Stomach (tissue), 4 donors: ENCODE results near the gene ART1.

Source experiments
- EP300 ChIP-seq: sonication (generic); formaldehyde crosslinking; IDR thresholded peaks from one replicate; pipeline ENCODE4 v1.6.1; 2017; ENCODE audit warnings: antibody characterized with exemption
- POLR2A ChIP-seq, 4 donors: fragments of 450-650 bp; IDR thresholded peaks; one replicate each; pipeline ENCODE4 v1.6.1; 2016; ENCODE audit warnings: antibody characterized with exemption in 4 of 4, control low read depth in 2 of 4, mild to moderate bottlenecking in 1 of 4, moderate library complexity in 1 of 4
- POLR2AphosphoS5 ChIP-seq, 3 donors: sonication (generic); formaldehyde crosslinking; IDR thresholded peaks; one replicate each; pipeline ENCODE4 v1.6.1; 2016; ENCODE audit warnings: antibody characterized with exemption in 3 of 3
- TF ChIP-seq, protein P1 (sequence below), 7 experiments: fragments of 450-650 bp in 4 of 7; fragments of 200-600 bp in 3 of 7; sonication (generic) in 3 of 7; IDR thresholded peaks; one replicate each; pipeline ENCODE4 v1.5.1; 2016 to 2019; ENCODE audit warnings: antibody characterized with exemption in 7 of 7, control low read depth in 2 of 7, mild to moderate bottlenecking in 1 of 7

- no peak for TF ChIP-seq EP300
- TF ChIP-seq, protein P1, sequence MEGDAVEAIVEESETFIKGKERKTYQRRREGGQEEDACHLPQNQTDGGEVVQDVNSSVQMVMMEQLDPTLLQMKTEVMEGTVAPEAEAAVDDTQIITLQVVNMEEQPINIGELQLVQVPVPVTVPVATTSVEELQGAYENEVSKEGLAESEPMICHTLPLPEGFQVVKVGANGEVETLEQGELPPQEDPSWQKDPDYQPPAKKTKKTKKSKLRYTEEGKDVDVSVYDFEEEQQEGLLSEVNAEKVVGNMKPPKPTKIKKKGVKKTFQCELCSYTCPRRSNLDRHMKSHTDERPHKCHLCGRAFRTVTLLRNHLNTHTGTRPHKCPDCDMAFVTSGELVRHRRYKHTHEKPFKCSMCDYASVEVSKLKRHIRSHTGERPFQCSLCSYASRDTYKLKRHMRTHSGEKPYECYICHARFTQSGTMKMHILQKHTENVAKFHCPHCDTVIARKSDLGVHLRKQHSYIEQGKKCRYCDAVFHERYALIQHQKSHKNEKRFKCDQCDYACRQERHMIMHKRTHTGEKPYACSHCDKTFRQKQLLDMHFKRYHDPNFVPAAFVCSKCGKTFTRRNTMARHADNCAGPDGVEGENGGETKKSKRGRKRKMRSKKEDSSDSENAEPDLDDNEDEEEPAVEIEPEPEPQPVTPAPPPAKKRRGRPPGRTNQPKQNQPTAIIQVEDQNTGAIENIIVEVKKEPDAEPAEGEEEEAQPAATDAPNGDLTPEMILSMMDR (IDR thresholded peaks at IDR 0.05), result no peak
- TF ChIP-seq POLR2A (IDR thresholded peaks at IDR 0.05), result no peak
- TF ChIP-seq POLR2AphosphoS5 (IDR thresholded peaks at IDR 0.05), result no peak
Observed at GRCh38 chr11:3645552-3645951, 624 bp downstream of the ART1 start.
